HG03439 (cell line): ENCODE results near the gene ALG1.
"Not testable (repeated sequence)": the region's sequence is repeated elsewhere in the genome, so short reads cannot be mapped to it uniquely, and the experiment has no call there.

Experiments
- ATAC-seq: cut with Tn5 transposase; IDR thresholded peaks from one replicate; pipeline ENCODE4 v1.9.1; 2021; ENCODE audit warnings: mild to moderate bottlenecking, moderate library complexity; ENCODE audit not compliant: unreplicated experiment

ALG1 gene

GRCh38 chr16:5097061-5097469 lies 25.4 kb downstream of the ALG1 start:
- not testable (repeated sequence) for ATAC-seq

GRCh38 chr16:5097470-5098220 lies 26.0 kb downstream of the ALG1 start, which contains the start of gene EEF2KMT:
Gene EEF2KMT, minus strand, starts transcription at chr16:5097795. Its CDS starts 56 bp downstream, at chr16:5097739.
- peak; percentile 99 for ATAC-seq

GRCh38 chr16:5098221-5099159 lies 26.8 kb downstream of the ALG1 start:
- ATAC-seq, result peak; percentile 75

- ATAC-seq, result not testable (repeated sequence)
Measured at GRCh38 chr16:5099174-5099573, 27.5 kb downstream of the ALG1 start.

GRCh38 chr16:5103296-5104032 lies 31.8 kb downstream of the ALG1 start:
- ATAC-seq, result not testable (repeated sequence)

GRCh38 chr16:5105039-5105438 lies 33.4 kb downstream of the ALG1 start:
- not testable (repeated sequence) for ATAC-seq

- no peak for ATAC-seq
Measured at GRCh38 chr16:5108505-5109158, 37.0 kb downstream of the ALG1 start.

GRCh38 chr16:5110933-5111332 lies 39.3 kb downstream of the ALG1 start:
- ATAC-seq, result not testable (repeated sequence)

- ATAC-seq, result not testable (repeated sequence)
Measured at GRCh38 chr16:5116780-5117295, 45.2 kb downstream of the ALG1 start.

- ATAC-seq, result not testable (repeated sequence)
Measured at GRCh38 chr16:5117300-5118087, 45.9 kb downstream of the ALG1 start.

- ATAC-seq, result not testable (repeated sequence)
Measured at GRCh38 chr16:5131467-5132004, 59.9 kb downstream of the ALG1 start.

- not testable (repeated sequence) for ATAC-seq
Measured at GRCh38 chr16:5132915-5133600, 61.4 kb downstream of the ALG1 start.

GRCh38 chr16:5134739-5135452 lies 63.3 kb downstream of the ALG1 start:
- ATAC-seq, result not testable (repeated sequence)
